A549 (cell line): Measurements from ENCODE around the gene KIF21A. TPM values are rescaled to one million over a fixed set of nuclear protein-coding genes. Genes with fewer than 3 reads are reported as not detected.

ENCODE experiments used
- ATAC-seq, 2 experiments: fragments of 200-7000 bp in 1 of 2; fragments of >200 bp in 1 of 2; cut with Nextera tagmentation in 1 of 2; cut with Tn5 transposase in 1 of 2; 3 replicates each; pipeline versions ENCODE4 v1.8.0 to v1.9.1; 2018 to 2020; ENCODE audit warnings: mild to moderate bottlenecking in 1 of 2, moderate library complexity in 1 of 2
- CTCF ChIA-PET: fragments of 300-600 bp; sonication (Branson Sonifier 250); formaldehyde crosslinking; extraction: SDS; loops from one replicate; lab custom pipeline; 2021; ENCODE audit warnings: antibody characterized with exemption, inconsistent platforms; lab: Yijun Ruan, JAX
- POLR2A ChIA-PET: fragments of 350-600 bp; formaldehyde crosslinking; extraction: SDS; loops from one replicate; lab custom pipeline; 2021; ENCODE audit warnings: antibody characterized with exemption, inconsistent platforms; lab: Yijun Ruan, JAX
- DNase-seq, 2 experiments: peaks; one replicate each; pipeline versions ENCODE4 v3.0.0 to v3.0.0-alpha.2; 2011 to 2016; ENCODE audit warnings: low read depth in 1 of 2, low spot score in 1 of 2
- FAIRE-seq: peaks from 2 replicates; lab custom pipeline; 2011; peaks lifted over from hg19 to GRCh38; lab: Jason Lieb, UNC
- H3K27ac ChIP-seq, 2 experiments: fragments of >200 bp; sonication (Bioruptor Twin); formaldehyde crosslinking; 3 replicates each; pipeline ENCODE4 v1.5.1; 2016 to 2017
- H3K4me1 ChIP-seq: fragments of >200 bp; sonication (Bioruptor Twin); formaldehyde crosslinking; 3 replicates; pipeline ENCODE4 v1.6.1; 2016
- H3K4me2 ChIP-seq: fragments of >200 bp; sonication (Bioruptor Twin); formaldehyde crosslinking; 3 replicates; pipeline ENCODE4 v1.6.1; 2016
- H3K4me3 ChIP-seq: fragments of >200 bp; sonication (Bioruptor Twin); formaldehyde crosslinking; 3 replicates; pipeline ENCODE4 v1.5.1; 2016
- H3K9me3 ChIP-seq: fragments of >200 bp; sonication (Bioruptor Twin); formaldehyde crosslinking; 3 replicates; pipeline ENCODE4 v1.6.1; 2016
- BHLHE40 ChIP-seq: IDR thresholded peaks from 2 replicates; pipeline ENCODE4 v1.6.1; 2012; ENCODE audit warnings: low read depth, low read length, inconsistent platforms
- CHD2 ChIP-seq: fragments of 150-350 bp; IDR thresholded peaks from 2 replicates; pipeline ENCODE4 v1.6.1; 2014; ENCODE audit warnings: low read length; ENCODE audit not compliant: partially characterized antibody
- EHF ChIP-seq: fragments of 250-450 bp; sonication (Bioruptor Pico); IDR thresholded peaks from 2 replicates; pipeline ENCODE4 v1.5.0; 2020; ENCODE audit warnings: mild to moderate bottlenecking
- EHMT2 ChIP-seq: fragments of 200-600 bp; sonication (generic); IDR thresholded peaks from 2 replicates; pipeline ENCODE4 v1.6.1; 2016; ENCODE audit warnings: antibody characterized with exemption, low read depth, mild to moderate bottlenecking, moderate library complexity
- EP300 ChIP-seq, 2 experiments: fragments of >200 bp; sonication (Bioruptor Twin); formaldehyde crosslinking; IDR thresholded peaks; 2 replicates in 1 of 2; 3 replicates in 1 of 2; pipeline ENCODE4 v1.6.1; 2016 to 2017
- FOSL2 ChIP-seq, 2 experiments: fragments of 450-650 bp in 1 of 2; fragments of >200 bp in 1 of 2; sonication (Bioruptor Twin) in 1 of 2; formaldehyde crosslinking; IDR thresholded peaks; 2 replicates each; pipeline versions ENCODE4 v1.5.0 to v1.6.1; 2016 to 2020; ENCODE audit warnings: mild to moderate bottlenecking in 1 of 2, moderate library complexity in 1 of 2
- HDAC2 ChIP-seq: fragments of 200-600 bp; sonication (generic); IDR thresholded peaks from 2 replicates; pipeline ENCODE4 v1.6.1; 2016
- HOXA7 ChIP-seq: fragments of 250-450 bp; sonication (Bioruptor Pico); IDR thresholded peaks from 2 replicates; pipeline ENCODE4 v1.5.0; 2020; ENCODE audit warnings: mild to moderate bottlenecking, moderate library complexity
- JUN ChIP-seq, 2 experiments: fragments of >200 bp; sonication (Bioruptor Twin); formaldehyde crosslinking; IDR thresholded peaks; 2 replicates in 1 of 2; 3 replicates in 1 of 2; pipeline ENCODE4 v1.6.1; 2016 to 2017
- MYC ChIP-seq: IDR thresholded peaks from 2 replicates; pipeline ENCODE4 v1.6.1; 2012; ENCODE audit warnings: mild to moderate bottlenecking, inconsistent platforms, low read length, improper control_type of control experiment, borderline replicate concordance
- POLR2AphosphoS2 ChIP-seq: conservative IDR thresholded peaks from 2 replicates; pipeline ENCODE4 v1.6.1; 2012; ENCODE audit warnings: low read length, improper control_type of control experiment, inconsistent platforms
- RFX5 ChIP-seq: fragments of 450-650 bp; IDR thresholded peaks from 2 replicates; pipeline ENCODE4 v1.7.1; 2014; ENCODE audit warnings: antibody characterized with exemption, mild to moderate bottlenecking, moderate library complexity
- RNF2 ChIP-seq: fragments of 200-600 bp; sonication (generic); IDR thresholded peaks from 2 replicates; pipeline ENCODE4 v1.6.1; 2016; ENCODE audit warnings: low read depth, mild to moderate bottlenecking, antibody characterized with exemption, moderate library complexity, borderline replicate concordance
- SMC3 ChIP-seq: fragments of >200 bp; sonication (Bioruptor Twin); formaldehyde crosslinking; IDR thresholded peaks from 3 replicates; pipeline ENCODE4 v1.6.1; 2018; ENCODE audit warnings: inconsistent platforms
- TP53 ChIP-seq: fragments of 250-450 bp; sonication (Bioruptor Pico); IDR thresholded peaks from 2 replicates; pipeline ENCODE4 v1.5.0; 2021; ENCODE audit warnings: mild to moderate bottlenecking, moderate library complexity
- ZC3H11A ChIP-seq: fragments of 450-650 bp; IDR thresholded peaks from 2 replicates; pipeline ENCODE4 v1.6.1; 2014; ENCODE audit warnings: antibody characterized with exemption, mild to moderate bottlenecking
- ZFP36 ChIP-seq: fragments of 450-650 bp; IDR thresholded peaks from 2 replicates; pipeline ENCODE4 v1.6.1; 2014; ENCODE audit warnings: borderline replicate concordance; ENCODE audit not compliant: partially characterized antibody
- WGBS: methylation state at CpG from one replicate; pipeline ENCODE4 v1.1.6; 2017; ENCODE audit errors: missing lambda C conversion rate; 5-methylcytosine and 5-hydroxymethylcytosine counted together
- polyA plus RNA-seq, 4 experiments: library from polyadenylated mRNA; depleted of rRNA in 3 of 4; stranded (reverse); fragments of >200 nt; fragmentation: RNase III in 1 of 4; extraction: RNeasy Plus Mini Kit Qiagen cat#74134 plus additional on column Dnase treatment in 1 of 4; gene quantifications; 2 replicates in 3 of 4; 3 replicates in 1 of 4; pipeline ENCODE4 v1.2.3, GENCODE V29; 2011 to 2017
- TF ChIP-seq, protein P1 (sequence below): fragments of 200-600 bp; sonication (generic); IDR thresholded peaks from 2 replicates; pipeline ENCODE4 v1.6.1; 2016; ENCODE audit warnings: antibody characterized with exemption, mild to moderate bottlenecking, moderate library complexity
- TF ChIP-seq, protein P2 (sequence below): fragments of >200 bp; sonication (Bioruptor Twin); formaldehyde crosslinking; IDR thresholded peaks from 2 replicates; pipeline ENCODE4 v1.6.1; 2016
- TF ChIP-seq, protein P3 (sequence below): fragments of 150-350 bp; IDR thresholded peaks from 2 replicates; pipeline ENCODE4 v1.6.1; 2014; ENCODE audit warnings: low read depth, mild to moderate bottlenecking, low read length
- TF ChIP-seq, protein P4 (sequence below): fragments of >200 bp; sonication (Bioruptor Twin); formaldehyde crosslinking; IDR thresholded peaks from 3 replicates; pipeline ENCODE4 v1.6.1; 2016
- TF ChIP-seq, protein P5 (sequence below): IDR thresholded peaks from 2 replicates; pipeline ENCODE4 v1.6.1; 2012
- TF ChIP-seq, protein P6 (sequence below): fragments of 450-650 bp; IDR thresholded peaks from 2 replicates; pipeline ENCODE4 v1.6.1; 2014; ENCODE audit warnings: antibody characterized with exemption

KIF21A gene
- polyA plus RNA-seq, 2 of the 4 experiments (the other 2 are of a cell fraction), result 26.0 to 79.0 TPM

DNA sequence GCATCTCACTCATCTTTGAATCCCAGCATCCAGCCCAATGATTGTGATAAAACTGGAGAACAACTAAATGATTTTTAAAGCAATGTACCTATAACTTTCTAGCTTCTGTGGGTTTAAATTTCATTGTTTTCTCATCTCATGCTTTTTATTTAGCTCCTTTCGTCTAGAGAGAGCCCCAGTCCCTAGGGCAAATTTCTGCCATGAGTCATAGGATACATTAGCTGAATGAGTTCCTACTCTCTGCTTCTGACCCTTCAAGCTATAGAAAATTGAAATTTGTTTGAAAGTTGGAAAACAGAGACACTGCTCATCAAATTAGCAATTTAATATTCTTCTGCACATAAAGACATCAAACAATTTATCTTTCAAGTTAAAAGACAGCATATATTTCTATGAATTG is 113.9 kb downstream of the KIF21A start:
- no peak for DNase-seq
- Histone ChIP-seq H3K4me2 (no peak overlapping the region), H3K4me3 (no peak overlapping the region), H3K27ac (no peak overlapping the region), H3K4me1 (no peaks in the 10 kb centered on the region), H3K9me3 (no peaks in the 10 kb centered on the region)
- ChIA-PET CTCF (interaction anchor here (0.7 kb wide), 1 partner anchor 49 kb away, joined by 3 read pairs; no protein-coding TSS in a partner anchor), POLR2A (no interaction called here)
- 68% methylated on average over 1 of the region's 1 CpG for WGBS
- TF ChIP-seq BHLHE40 (no peak), ZFP36 (no peak), TP53 (no peak), EHF (CRISPR knock-in tag) (no peak), RFX5 (no peak), HOXA7 (CRISPR knock-in tag) (no peak), EP300 (IDR thresholded peaks at IDR 0.05) (no peak), RNF2 (no peak), POLR2AphosphoS2 (no peak), HDAC2 (no peak)
- TF ChIP-seq, protein P1, sequence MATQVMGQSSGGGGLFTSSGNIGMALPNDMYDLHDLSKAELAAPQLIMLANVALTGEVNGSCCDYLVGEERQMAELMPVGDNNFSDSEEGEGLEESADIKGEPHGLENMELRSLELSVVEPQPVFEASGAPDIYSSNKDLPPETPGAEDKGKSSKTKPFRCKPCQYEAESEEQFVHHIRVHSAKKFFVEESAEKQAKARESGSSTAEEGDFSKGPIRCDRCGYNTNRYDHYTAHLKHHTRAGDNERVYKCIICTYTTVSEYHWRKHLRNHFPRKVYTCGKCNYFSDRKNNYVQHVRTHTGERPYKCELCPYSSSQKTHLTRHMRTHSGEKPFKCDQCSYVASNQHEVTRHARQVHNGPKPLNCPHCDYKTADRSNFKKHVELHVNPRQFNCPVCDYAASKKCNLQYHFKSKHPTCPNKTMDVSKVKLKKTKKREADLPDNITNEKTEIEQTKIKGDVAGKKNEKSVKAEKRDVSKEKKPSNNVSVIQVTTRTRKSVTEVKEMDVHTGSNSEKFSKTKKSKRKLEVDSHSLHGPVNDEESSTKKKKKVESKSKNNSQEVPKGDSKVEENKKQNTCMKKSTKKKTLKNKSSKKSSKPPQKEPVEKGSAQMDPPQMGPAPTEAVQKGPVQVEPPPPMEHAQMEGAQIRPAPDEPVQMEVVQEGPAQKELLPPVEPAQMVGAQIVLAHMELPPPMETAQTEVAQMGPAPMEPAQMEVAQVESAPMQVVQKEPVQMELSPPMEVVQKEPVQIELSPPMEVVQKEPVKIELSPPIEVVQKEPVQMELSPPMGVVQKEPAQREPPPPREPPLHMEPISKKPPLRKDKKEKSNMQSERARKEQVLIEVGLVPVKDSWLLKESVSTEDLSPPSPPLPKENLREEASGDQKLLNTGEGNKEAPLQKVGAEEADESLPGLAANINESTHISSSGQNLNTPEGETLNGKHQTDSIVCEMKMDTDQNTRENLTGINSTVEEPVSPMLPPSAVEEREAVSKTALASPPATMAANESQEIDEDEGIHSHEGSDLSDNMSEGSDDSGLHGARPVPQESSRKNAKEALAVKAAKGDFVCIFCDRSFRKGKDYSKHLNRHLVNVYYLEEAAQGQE, result no peak
- TF ChIP-seq, protein P2, sequence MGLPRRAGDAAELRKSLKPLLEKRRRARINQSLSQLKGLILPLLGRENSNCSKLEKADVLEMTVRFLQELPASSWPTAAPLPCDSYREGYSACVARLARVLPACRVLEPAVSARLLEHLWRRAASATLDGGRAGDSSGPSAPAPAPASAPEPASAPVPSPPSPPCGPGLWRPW, result no peak
- TF ChIP-seq, protein P3, sequence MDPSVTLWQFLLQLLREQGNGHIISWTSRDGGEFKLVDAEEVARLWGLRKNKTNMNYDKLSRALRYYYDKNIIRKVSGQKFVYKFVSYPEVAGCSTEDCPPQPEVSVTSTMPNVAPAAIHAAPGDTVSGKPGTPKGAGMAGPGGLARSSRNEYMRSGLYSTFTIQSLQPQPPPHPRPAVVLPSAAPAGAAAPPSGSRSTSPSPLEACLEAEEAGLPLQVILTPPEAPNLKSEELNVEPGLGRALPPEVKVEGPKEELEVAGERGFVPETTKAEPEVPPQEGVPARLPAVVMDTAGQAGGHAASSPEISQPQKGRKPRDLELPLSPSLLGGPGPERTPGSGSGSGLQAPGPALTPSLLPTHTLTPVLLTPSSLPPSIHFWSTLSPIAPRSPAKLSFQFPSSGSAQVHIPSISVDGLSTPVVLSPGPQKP, result no peak
- ATAC-seq, result no peak
- no peak for FAIRE-seq

DNA sequence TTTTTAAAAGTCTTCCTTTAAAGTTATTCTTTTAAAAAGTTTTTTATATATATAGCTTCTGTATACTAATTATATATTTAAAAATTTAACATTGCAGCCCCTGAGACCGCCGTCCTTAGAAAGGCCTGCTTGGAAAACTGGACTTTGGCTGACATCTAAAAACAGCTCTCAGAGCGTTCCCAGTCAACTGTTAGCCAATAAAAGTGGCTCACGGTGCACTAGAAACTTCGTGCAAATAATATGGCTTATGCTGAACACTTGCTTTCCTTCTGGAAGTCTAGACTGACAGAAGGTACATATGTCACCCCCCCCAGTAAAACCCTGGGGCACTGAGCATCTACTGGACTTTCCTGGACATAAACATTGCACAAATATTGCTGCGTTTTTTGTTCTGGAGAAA is 115.0 kb downstream of the KIF21A start:
- CTCF ChIA-PET, result no interaction called here
- 88% methylated on average over 6 of the region's 6 CpGs for WGBS

More for the DNA sequence above, 115.0 kb downstream of the KIF21A start:
- no peak overlapping the region for H3K4me3 ChIP-seq
- DNase-seq, result no peak
- FAIRE-seq, result no peak
- POLR2A ChIA-PET, result no interaction called here
- H3K4me2 ChIP-seq, result no peak overlapping the region
- H3K4me1 ChIP-seq, result no peaks in the 10 kb centered on the region
- TF ChIP-seq ZC3H11A (no peak), CHD2 (no peak), FOSL2 (IDR thresholded peaks at IDR 0.05) (no peak), FOSL2 (CRISPR knock-in tag; IDR thresholded peaks at IDR 0.05) (no peak), MYC (no peak), EHMT2 (no peak), BHLHE40 (no peak), JUN (IDR thresholded peaks at IDR 0.05) (no peak), SMC3 (no peak), HDAC2 (no peak)
- TF ChIP-seq, protein P4, sequence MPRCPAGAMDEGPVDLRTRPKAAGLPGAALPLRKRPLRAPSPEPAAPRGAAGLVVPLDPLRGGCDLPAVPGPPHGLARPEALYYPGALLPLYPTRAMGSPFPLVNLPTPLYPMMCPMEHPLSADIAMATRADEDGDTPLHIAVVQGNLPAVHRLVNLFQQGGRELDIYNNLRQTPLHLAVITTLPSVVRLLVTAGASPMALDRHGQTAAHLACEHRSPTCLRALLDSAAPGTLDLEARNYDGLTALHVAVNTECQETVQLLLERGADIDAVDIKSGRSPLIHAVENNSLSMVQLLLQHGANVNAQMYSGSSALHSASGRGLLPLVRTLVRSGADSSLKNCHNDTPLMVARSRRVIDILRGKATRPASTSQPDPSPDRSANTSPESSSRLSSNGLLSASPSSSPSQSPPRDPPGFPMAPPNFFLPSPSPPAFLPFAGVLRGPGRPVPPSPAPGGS, result no peak
- TF ChIP-seq, protein P5, sequence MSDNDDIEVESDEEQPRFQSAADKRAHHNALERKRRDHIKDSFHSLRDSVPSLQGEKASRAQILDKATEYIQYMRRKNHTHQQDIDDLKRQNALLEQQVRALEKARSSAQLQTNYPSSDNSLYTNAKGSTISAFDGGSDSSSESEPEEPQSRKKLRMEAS, result no peak
- TF ChIP-seq, protein P6, sequence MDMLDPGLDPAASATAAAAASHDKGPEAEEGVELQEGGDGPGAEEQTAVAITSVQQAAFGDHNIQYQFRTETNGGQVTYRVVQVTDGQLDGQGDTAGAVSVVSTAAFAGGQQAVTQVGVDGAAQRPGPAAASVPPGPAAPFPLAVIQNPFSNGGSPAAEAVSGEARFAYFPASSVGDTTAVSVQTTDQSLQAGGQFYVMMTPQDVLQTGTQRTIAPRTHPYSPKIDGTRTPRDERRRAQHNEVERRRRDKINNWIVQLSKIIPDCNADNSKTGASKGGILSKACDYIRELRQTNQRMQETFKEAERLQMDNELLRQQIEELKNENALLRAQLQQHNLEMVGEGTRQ, result no peak
- H3K27ac ChIP-seq, result no peak overlapping the region
- H3K9me3 ChIP-seq, result no peaks in the 10 kb centered on the region
- no peak for ATAC-seq
